Spinal cord (tissue), 10 donors: ENCODE data around the gene RAB11B. TPM values are rescaled to one million over a fixed set of nuclear protein-coding genes. Genes with fewer than 3 reads are reported as not detected.

Source experiments
- DNase-seq, 6 donors: peaks; one replicate each; pipeline versions ENCODE4 v3.0.0 to v3.0.0-alpha.2; 2013 to 2015; ENCODE audit warnings: low spot score in 6 of 6, low read depth in 4 of 6
- H3K27ac ChIP-seq: one replicate; pipeline ENCODE4 v1.5.1; 2013; ENCODE audit warnings: low read depth, low read length, control low read depth
- H3K27me3 ChIP-seq: one replicate; pipeline ENCODE4 v1.6.1; 2013; ENCODE audit warnings: low read length; ENCODE audit not compliant: control insufficient read depth, insufficient read depth
- H3K36me3 ChIP-seq: one replicate; pipeline ENCODE4 v1.6.1; 2013; ENCODE audit warnings: low read length; ENCODE audit not compliant: control insufficient read depth, insufficient read depth
- H3K4me1 ChIP-seq: one replicate; pipeline ENCODE4 v1.6.1; 2013; ENCODE audit warnings: low read length; ENCODE audit not compliant: control insufficient read depth, insufficient read depth
- H3K4me3 ChIP-seq: one replicate; pipeline ENCODE4 v1.5.1; 2013; ENCODE audit warnings: low read depth, low read length, control low read depth
- H3K9me3 ChIP-seq: one replicate; pipeline ENCODE4 v1.6.1; 2013; ENCODE audit warnings: low read length; ENCODE audit not compliant: control insufficient read depth, insufficient read depth
- WGBS: methylation state at CpG from one replicate; pipeline ENCODE4 v1.1.5; 2013; ENCODE audit warnings: missing lambda C conversion rate; ENCODE audit not compliant: insufficient coverage; 5-methylcytosine and 5-hydroxymethylcytosine counted together
- polyA plus RNA-seq, 2 donors: library from polyadenylated mRNA; unstranded; fragments of 120-200 nt; gene quantifications; one replicate each; pipeline ENCODE4 v1.2.1, GENCODE V29; 2013; ENCODE audit not compliant: insufficient read length in 2 of 2
- total RNA-seq, 2 donors: library from RNA; depleted of rRNA in 1 of 2; stranded (reverse); fragments of 120-200 nt in 1 of 2; fragments of >200 nt in 1 of 2; gene quantifications; one replicate each; pipeline versions ENCODE4 v1.2.3 to v1.2.4, GENCODE V29; 2013 to 2014
- donor health status: healthy.

RAB11B gene
- total and polyA plus RNA-seq, 4 donors, result 34.1 to 318 (median 240) TPM

DNA sequence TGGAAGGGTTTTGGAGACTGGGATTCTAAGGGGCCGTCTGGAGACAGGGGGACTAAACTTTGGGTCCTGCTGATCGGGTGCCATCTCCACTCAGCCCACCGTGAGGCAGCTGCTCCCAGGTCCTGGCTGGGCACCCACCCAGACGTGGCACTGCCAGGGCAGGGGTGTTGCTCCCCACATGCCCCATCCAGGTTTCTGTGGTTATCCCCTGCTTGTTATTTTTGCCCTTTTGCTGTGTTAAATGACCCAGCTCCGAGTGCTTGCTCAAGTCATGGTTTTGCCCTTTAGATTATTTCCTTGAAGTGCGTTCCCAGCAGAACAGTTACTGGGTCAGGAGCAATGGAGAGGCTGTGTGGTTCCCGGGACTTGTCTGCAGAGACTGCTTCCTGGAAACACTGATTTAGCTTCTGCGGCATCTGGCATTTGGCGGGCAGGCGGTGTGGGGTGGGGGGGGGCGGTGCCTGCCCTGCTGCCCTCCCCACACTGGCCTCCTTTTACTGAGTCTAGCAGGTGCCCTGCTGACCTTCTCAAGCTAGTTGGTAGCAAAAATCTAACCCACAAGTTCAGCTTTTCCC, 1.9 kb downstream of the RAB11B start:
- Histone ChIP-seq H3K4me1 (peaks cover 70% of the 10 kb centered on the region), H3K27ac (peak overlapping the region; percentile 87), H3K36me3 (peaks cover 53% of the 10 kb centered on the region), H3K27me3 (no peaks in the 10 kb centered on the region), H3K9me3 (no peaks in the 10 kb centered on the region), H3K4me3 (no peak overlapping the region)
- WGBS, result 57% methylated on average over 11 of the region's 11 CpGs
- DNase-seq, result peak in 2 of 6 donors; percentile 11 to 44

DNA sequence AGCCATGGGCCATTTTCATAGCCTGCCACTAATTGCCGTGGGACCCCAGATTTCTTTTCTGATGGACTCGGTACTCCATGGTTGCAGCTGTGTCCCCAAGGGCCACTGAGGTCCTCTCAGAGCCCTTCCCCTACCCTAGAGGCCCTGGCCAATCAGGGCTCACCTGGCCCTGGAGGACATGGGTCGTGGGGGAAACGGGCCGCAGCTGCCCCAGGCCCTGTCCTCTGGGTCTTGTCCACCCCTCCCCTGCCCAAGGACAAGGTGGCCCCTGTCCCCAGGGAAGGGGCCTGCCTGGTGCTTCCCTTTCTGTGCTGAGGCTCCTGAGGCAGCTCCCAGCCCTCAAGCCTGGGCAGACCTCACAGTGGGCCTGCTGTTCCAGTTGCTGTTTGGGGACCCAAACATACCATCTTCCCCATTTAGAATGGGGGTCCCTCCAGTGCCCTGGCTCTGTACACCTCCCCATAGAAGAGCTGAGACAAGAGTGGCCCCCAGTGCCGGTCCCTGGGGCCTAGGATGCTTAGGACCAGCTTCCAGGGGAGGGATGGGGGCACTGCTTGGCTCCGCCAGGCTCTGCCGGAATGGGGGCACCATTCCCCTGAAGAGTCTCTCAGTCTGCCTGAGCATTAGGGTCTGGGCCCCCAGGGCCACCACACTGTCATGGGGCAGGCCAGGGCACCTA, 3.2 kb downstream of the RAB11B start:
- peak overlapping the region; percentile 76 for H3K27ac ChIP-seq
- WGBS, result 62% methylated on average over 6 of the region's 8 CpGs

DNA sequence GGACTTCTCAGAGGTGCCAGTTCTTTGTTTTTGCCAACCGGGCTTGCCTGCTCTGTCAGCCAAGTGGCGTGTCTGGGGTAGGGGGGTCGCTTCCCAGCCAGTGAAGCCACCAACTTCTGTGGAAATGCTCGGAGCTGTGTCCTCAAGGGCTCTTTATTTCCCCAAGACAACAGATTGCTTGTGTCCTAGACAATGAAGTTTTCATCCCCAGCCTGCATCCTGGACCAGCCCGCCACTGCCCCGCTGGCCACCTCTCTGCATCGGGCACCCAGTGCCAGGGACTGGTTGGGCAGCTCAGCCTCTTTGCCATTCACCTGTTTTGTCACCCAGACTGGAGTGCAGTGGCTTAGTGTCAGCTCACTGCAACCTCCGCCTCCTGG, 3.7 kb downstream of the RAB11B start:
- Histone ChIP-seq H3K36me3 (peaks cover 70% of the 10 kb centered on the region), H3K9me3 (no peaks in the 10 kb centered on the region), H3K27me3 (no peaks in the 10 kb centered on the region), H3K27ac (peak overlapping the region; percentile 76), H3K4me1 (peaks cover 85% of the 10 kb centered on the region), H3K4me3 (no peak overlapping the region)
- peak in 2 of 6 donors; percentile 41 to 68 for DNase-seq
- WGBS, result 34% methylated on average over 7 of the region's 8 CpGs

More for the DNA sequence above, 3.2 kb downstream of the RAB11B start:
- H3K9me3 ChIP-seq, result no peaks in the 10 kb centered on the region
- H3K36me3 ChIP-seq, result peaks cover 65% of the 10 kb centered on the region
- DNase-seq, result no peak
- H3K4me1 ChIP-seq, result peaks cover 82% of the 10 kb centered on the region
- H3K27me3 ChIP-seq, result no peaks in the 10 kb centered on the region
- H3K4me3 ChIP-seq, result no peak overlapping the region

DNA sequence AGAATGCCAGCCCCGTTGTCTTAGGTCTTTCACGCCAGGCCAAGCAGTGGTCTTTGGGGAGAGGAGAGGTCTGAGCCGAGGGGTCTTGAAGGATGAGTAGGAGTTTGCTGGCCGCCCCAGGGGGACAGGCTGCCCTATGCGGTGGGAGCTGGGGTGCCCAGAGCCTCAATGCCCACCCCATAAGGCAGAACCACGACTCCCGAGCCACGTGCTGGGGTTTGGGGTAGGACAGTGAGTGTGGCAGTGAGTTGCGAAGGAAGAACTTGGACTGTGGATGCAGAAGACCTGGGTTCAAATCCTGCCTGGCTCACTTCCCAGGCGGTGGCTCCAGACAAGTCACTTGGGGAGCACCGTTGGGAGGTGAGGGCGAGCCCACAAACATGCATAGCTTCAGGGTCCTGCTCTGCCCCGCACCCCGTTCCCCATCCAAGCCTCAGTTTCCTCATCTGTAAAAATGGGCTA, 5.5 kb downstream of the RAB11B start:
- no peak for DNase-seq
- Histone ChIP-seq H3K27me3 (no peaks in the 10 kb centered on the region), H3K4me1 (peaks cover 77% of the 10 kb centered on the region), H3K4me3 (no peak overlapping the region), H3K27ac (no peak overlapping the region), H3K9me3 (no peaks in the 10 kb centered on the region), H3K36me3 (peaks cover 86% of the 10 kb centered on the region)
- WGBS, result 88% methylated on average over 11 of the region's 14 CpGs

DNA sequence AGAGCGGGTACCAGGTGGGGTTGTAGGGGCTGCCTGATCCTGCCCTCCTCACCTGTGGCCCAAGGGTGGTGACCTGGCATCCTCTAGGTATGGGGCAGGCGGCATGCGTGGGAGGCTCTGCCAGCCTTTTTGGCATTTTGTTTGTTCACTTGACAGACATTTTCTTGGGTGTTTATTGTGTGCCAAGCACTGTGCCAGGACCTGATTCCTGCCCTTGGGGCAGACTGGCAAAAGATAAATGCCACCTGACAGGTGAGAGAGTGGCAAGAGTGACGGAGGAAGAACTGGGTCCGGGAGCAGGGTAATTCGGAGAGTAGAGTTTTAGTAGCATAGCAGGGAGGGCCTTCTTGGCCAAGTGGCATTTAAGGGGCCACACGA, 6.0 kb downstream of the RAB11B start:
- Histone ChIP-seq H3K9me3 (no peaks in the 10 kb centered on the region), H3K4me3 (no peak overlapping the region), H3K36me3 (peaks cover 88% of the 10 kb centered on the region), H3K4me1 (peaks cover 71% of the 10 kb centered on the region), H3K27me3 (no peaks in the 10 kb centered on the region), H3K27ac (no peak overlapping the region)
- no peak for DNase-seq
- 89% methylated on average over 7 of the region's 7 CpGs for WGBS

DNA sequence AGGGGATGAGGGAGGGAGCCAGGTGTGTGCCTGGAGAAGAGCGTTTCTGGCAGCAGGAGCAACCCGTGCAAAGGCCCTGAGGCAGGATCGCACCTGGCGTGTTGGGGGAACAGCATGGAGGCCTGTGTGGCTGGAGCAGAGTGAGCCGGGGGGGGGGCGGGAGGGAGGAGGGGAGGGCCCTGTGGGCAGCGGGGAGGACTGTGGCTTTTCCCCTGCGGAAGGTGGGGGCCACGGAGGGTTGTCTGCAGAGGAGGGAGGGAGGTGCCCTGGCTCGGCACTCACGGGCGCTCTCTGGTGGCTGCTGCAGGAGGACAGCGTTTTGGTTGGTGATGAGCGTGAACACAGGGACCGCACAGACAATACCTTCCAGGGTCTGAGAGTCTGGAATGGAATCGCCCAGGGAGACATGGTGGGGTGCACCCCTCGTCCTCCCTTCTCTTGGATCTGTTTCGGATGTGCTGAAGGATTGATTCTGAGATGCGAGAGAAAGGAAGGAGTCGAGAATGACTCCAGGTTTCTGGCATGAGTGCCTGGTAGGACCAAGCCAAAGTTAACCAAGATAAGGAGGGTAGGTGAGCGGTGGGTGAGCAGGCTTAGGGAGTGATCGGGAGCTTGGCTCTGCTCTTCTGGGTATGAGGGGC, 6.5 kb downstream of the RAB11B start:
- peak in 2 of 6 donors; percentile 19 to 51 for DNase-seq
- Histone ChIP-seq H3K27me3 (no peaks in the 10 kb centered on the region), H3K4me3 (no peak overlapping the region), H3K27ac (no peak overlapping the region), H3K4me1 (peaks cover 66% of the 10 kb centered on the region), H3K9me3 (no peaks in the 10 kb centered on the region), H3K36me3 (peaks cover 85% of the 10 kb centered on the region)
- 58% methylated on average over 21 of the region's 22 CpGs for WGBS

DNA sequence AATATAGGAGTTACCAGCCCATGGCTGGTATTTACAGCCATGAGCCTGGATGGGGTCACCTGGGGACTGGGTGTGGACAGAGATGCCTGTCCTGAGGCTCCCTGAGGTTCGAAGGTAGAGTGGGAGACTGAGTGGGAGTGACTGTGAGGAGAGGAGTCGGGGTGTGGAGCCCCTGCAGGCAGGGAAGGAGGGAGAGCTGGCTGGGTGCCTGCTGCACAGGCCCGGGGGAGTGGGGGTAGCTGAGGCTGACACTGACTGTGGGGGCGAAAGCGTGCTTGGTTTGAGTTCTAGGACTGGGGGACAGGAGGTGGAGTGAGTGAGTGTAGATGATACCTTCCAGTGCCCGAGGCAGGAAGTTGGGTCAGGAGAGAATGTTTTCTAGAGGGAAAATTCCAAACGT, 7.1 kb downstream of the RAB11B start:
- peaks cover 85% of the 10 kb centered on the region for H3K36me3 ChIP-seq
- 76% methylated on average over 7 of the region's 7 CpGs for WGBS
- H3K27ac ChIP-seq, result no peak overlapping the region

DNA sequence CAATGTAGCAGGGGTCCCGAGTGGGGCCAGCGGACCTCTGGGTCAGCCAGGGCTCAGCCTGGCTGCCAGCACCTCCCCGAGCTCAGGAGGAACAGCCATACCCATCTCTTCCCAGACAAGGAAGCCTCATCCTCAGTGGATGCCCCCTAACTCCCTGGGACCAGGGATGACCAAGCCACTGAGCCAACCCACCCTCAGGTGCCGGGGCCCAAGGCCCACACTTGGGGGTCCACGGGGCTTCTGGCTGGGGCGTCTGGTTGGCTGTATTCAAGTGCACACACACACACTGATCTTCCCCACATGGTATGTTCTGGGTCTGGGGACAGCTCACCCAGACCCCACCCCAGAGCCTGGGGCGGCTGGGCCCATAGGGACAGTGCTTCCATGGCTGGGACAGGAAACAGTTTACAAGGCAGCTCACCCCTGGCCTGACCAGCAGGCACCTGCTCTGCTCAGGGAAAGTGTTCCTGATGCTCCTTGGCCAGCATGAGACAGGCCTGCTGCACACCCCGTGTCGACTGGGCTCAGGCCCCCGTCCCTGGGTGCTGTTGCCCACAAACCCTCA, 7.7 kb downstream of the RAB11B start:
- WGBS, result 83% methylated on average over 9 of the region's 10 CpGs
- Histone ChIP-seq H3K4me3 (no peak overlapping the region), H3K27ac (no peak overlapping the region), H3K36me3 (peaks cover 89% of the 10 kb centered on the region), H3K27me3 (no peaks in the 10 kb centered on the region), H3K9me3 (no peaks in the 10 kb centered on the region), H3K4me1 (peaks cover 55% of the 10 kb centered on the region)
- no peak for DNase-seq

More for the DNA sequence above, 7.1 kb downstream of the RAB11B start:
- no peak overlapping the region for H3K4me3 ChIP-seq
- H3K27me3 ChIP-seq, result no peaks in the 10 kb centered on the region
- H3K4me1 ChIP-seq, result peaks cover 60% of the 10 kb centered on the region
- DNase-seq, result no peak
- H3K9me3 ChIP-seq, result no peaks in the 10 kb centered on the region

DNA sequence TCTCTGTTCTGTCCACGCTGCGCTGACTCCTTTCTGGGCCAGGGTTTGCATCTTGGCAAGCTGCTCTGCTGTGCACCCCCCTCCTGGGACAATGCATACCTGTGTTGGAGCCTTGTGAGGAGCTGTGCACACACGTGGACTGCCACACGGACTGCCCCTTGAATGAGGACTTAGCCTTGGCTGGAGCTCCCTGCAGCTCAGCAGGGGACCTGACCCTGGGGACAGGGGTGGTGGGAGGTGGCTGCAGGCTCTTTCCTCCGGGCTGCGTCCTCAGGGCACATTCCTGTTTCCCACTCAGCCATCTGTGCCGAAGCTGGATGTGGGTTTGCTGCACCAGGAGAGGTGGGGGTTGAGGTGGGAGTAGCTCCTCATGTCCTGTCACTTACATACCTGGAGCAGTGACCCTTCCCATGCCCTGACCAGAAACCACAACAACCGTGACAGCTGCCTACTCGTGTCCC, 8.2 kb downstream of the RAB11B start:
- 71% methylated on average over 5 of the region's 9 CpGs for WGBS
- Histone ChIP-seq H3K27me3 (no peaks in the 10 kb centered on the region), H3K9me3 (no peaks in the 10 kb centered on the region), H3K36me3 (peaks cover 89% of the 10 kb centered on the region), H3K27ac (no peak overlapping the region), H3K4me3 (no peak overlapping the region), H3K4me1 (peaks cover 50% of the 10 kb centered on the region)
- no peak for DNase-seq
